Liver (tissue), 3 donors: Measurements from ENCODE around the gene UPF1.

ENCODE experiments used
- ATF3 ChIP-seq: IDR thresholded peaks from 2 replicates; pipeline ENCODE4 v1.6.1; 2016; ENCODE audit warnings: antibody characterized with exemption
- EGR1 ChIP-seq, 2 donors: IDR thresholded peaks; 2 replicates each; pipeline ENCODE4 v1.6.1; 2016 to 2018; ENCODE audit warnings: antibody characterized with exemption in 2 of 2, low read depth in 2 of 2
- RAD21 ChIP-seq, 2 donors: IDR thresholded peaks; 2 replicates each; pipeline ENCODE4 v1.6.1; 2016; ENCODE audit warnings: antibody characterized with exemption in 2 of 2, mild to moderate bottlenecking in 2 of 2
- REST ChIP-seq: IDR thresholded peaks from 2 replicates; pipeline ENCODE4 v1.6.1; 2016; ENCODE audit warnings: antibody characterized with exemption, mild to moderate bottlenecking
- RXRA ChIP-seq, 2 donors: IDR thresholded peaks; 2 replicates each; pipeline ENCODE4 v1.6.1; 2017 to 2018; ENCODE audit warnings: antibody characterized with exemption in 2 of 2, mild to moderate bottlenecking in 1 of 2
- SP1 ChIP-seq: IDR thresholded peaks from 2 replicates; pipeline ENCODE4 v1.6.1; 2018; ENCODE audit warnings: antibody characterized with exemption, mild to moderate bottlenecking
- TAF1 ChIP-seq: conservative IDR thresholded peaks from 2 replicates; pipeline ENCODE4 v1.6.1; 2016; ENCODE audit warnings: antibody characterized with exemption, mild to moderate bottlenecking
- TF ChIP-seq, protein P1 (sequence below): fragments of 150-350 bp; IDR thresholded peaks from 2 replicates; pipeline ENCODE4 v1.5.1; 2017; ENCODE audit warnings: improper control_type of control experiment, low read depth, low read length; ENCODE audit not compliant: missing input control
- TF ChIP-seq, protein P2 (sequence below): IDR thresholded peaks from 2 replicates; pipeline ENCODE4 v1.6.1; 2016; ENCODE audit warnings: antibody characterized with exemption
- donor health status: healthy.
- donor health status: healthy.

GRCh38 chr19:18845961-18846360 is 14.2 kb downstream of the UPF1 start:
- TF ChIP-seq REST (no peak), RAD21 (IDR thresholded peaks at IDR 0.05) (no peak), EGR1 (IDR thresholded peaks at IDR 0.05; ENCODE audit: low read depth in 2 of 2) (no peak), ATF3 (no peak), RXRA (IDR thresholded peaks at IDR 0.05) (no peak), SP1 (no peak), TAF1 (no peak)
- TF ChIP-seq, protein P1, sequence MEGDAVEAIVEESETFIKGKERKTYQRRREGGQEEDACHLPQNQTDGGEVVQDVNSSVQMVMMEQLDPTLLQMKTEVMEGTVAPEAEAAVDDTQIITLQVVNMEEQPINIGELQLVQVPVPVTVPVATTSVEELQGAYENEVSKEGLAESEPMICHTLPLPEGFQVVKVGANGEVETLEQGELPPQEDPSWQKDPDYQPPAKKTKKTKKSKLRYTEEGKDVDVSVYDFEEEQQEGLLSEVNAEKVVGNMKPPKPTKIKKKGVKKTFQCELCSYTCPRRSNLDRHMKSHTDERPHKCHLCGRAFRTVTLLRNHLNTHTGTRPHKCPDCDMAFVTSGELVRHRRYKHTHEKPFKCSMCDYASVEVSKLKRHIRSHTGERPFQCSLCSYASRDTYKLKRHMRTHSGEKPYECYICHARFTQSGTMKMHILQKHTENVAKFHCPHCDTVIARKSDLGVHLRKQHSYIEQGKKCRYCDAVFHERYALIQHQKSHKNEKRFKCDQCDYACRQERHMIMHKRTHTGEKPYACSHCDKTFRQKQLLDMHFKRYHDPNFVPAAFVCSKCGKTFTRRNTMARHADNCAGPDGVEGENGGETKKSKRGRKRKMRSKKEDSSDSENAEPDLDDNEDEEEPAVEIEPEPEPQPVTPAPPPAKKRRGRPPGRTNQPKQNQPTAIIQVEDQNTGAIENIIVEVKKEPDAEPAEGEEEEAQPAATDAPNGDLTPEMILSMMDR = no peak
- TF ChIP-seq, protein P2, sequence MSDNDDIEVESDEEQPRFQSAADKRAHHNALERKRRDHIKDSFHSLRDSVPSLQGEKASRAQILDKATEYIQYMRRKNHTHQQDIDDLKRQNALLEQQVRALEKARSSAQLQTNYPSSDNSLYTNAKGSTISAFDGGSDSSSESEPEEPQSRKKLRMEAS = no peak
